Thyroid gland (tissue), 4 donors: Measurements from ENCODE around the gene FOSB. TPM values are rescaled to one million over a fixed set of nuclear protein-coding genes. Genes with fewer than 3 reads are reported as not detected.
A peak's percentile ranks its signal among the peaks of the same experiment; 100 is the strongest.

Experiments
- DNase-seq, 2 donors: peaks; one replicate each; pipeline ENCODE4 v3.0.0-alpha.2; 2019
- H3K27ac ChIP-seq, 3 donors: fragments of 200-600 bp; sonication (generic); 1 replicate in 2 of 3; 2 replicates in 1 of 3; pipeline ENCODE4 v1.5.1; 2016 to 2019; ENCODE audit warnings: mild to moderate bottlenecking in 1 of 3, moderate library complexity in 1 of 3
- H3K27me3 ChIP-seq: fragments of 200-600 bp; sonication (generic); one replicate; pipeline ENCODE4 v1.5.1; 2019
- H3K36me3 ChIP-seq, 2 donors: fragments of 200-600 bp; sonication (generic); one replicate each; pipeline ENCODE4 v1.5.1; 2016 to 2019
- H3K4me1 ChIP-seq, 2 donors: fragments of 200-600 bp; sonication (generic); one replicate each; pipeline ENCODE4 v1.5.1; 2017 to 2019
- H3K4me3 ChIP-seq, 3 donors: fragments of 200-600 bp; sonication (generic); replicated peaks in 1 of 3; 1 replicate in 2 of 3; 2 replicates in 1 of 3; pipeline ENCODE4 v1.5.1; 2016; ENCODE audit warnings: mild to moderate bottlenecking in 1 of 3
- H3K9me3 ChIP-seq: fragments of 200-600 bp; sonication (generic); one replicate; pipeline ENCODE4 v1.5.1; 2017
- CTCF ChIP-seq, 6 experiments: fragments of 200-600 bp in 3 of 6; fragments of 450-650 bp in 3 of 6; sonication (generic) in 3 of 6; IDR thresholded peaks; one replicate each; pipeline ENCODE4 v1.5.1; 2016 to 2019; ENCODE audit warnings: antibody characterized with exemption in 6 of 6, mild to moderate bottlenecking in 2 of 6, inconsistent platforms in 1 of 6, moderate library complexity in 1 of 6
- POLR2A ChIP-seq, 2 donors: fragments of 450-650 bp; IDR thresholded peaks; one replicate each; pipeline ENCODE4 v1.6.1; 2017; ENCODE audit warnings: antibody characterized with exemption in 2 of 2, mild to moderate bottlenecking in 2 of 2, moderate library complexity in 1 of 2
- whole genome bisulfite sequencing, 2 donors: methylation state at CpG; one replicate each; pipeline ENCODE4 v1.1.5; 2017; 5-methylcytosine and 5-hydroxymethylcytosine counted together
- intact Hi-C: fragments of 100-400 bp; cut with DNase I; formaldehyde crosslinking; loops from one replicate; pipeline ENCODE4 v1.15.1; 2023
- total RNA-seq, 4 donors: library from RNA; depleted of rRNA; stranded (reverse); fragments of >200 nt; gene quantifications; one replicate each; pipeline ENCODE4 v1.2.3, GENCODE V29; 2016

FOSB gene
- total RNA-seq, 4 donors from 2014 or later: 1.6 to 3.3 (median 2.4) TPM

GRCh38 chr19:45472563-45473366 is 5.0 kb downstream of the FOSB start:
- DNase-seq: peak; percentile 26 to 30
- intact Hi-C loops: no loop called here
- no peaks in the 10 kb centered on the region for H3K36me3 ChIP-seq
- peak overlapping the region in 1 of 3 donors; percentile 14 for H3K27ac ChIP-seq
- WGBS, 2 donors: 19 to 36% methylated on average over 31 to 41 of the region's 44 CpGs
- no peaks in the 10 kb centered on the region for H3K9me3 ChIP-seq
- TF ChIP-seq CTCF (IDR thresholded peaks at IDR 0.05): no peak
- no peak for TF ChIP-seq POLR2A (IDR thresholded peaks at IDR 0.05)
- peaks cover 18 to 44% of the 10 kb centered on the region in 2 donors for H3K4me1 ChIP-seq
- H3K4me3 ChIP-seq: peak overlapping the region in 1 of 3 donors; percentile 11
- H3K27me3 ChIP-seq: no peaks in the 10 kb centered on the region

GRCh38 chr19:45473367-45473681 is 5.5 kb downstream of the FOSB start:
- intact Hi-C loops: no loop called here
- DNase-seq: no peak
- peaks cover 13 to 43% of the 10 kb centered on the region in 2 donors for H3K4me1 ChIP-seq
- H3K9me3 ChIP-seq: no peaks in the 10 kb centered on the region
- TF ChIP-seq CTCF (IDR thresholded peaks at IDR 0.05) (no peak), POLR2A (IDR thresholded peaks at IDR 0.05) (no peak)
- no peaks in the 10 kb centered on the region for H3K27me3 ChIP-seq
- WGBS, 2 donors: 42 to 48% methylated on average over 5 of the region's 5 CpGs
- no peak overlapping the region for H3K4me3 ChIP-seq
- no peaks in the 10 kb centered on the region for H3K36me3 ChIP-seq
- H3K27ac ChIP-seq: no peak overlapping the region

- TF ChIP-seq CTCF (IDR thresholded peaks at IDR 0.05): no peak
- TF ChIP-seq POLR2A (IDR thresholded peaks at IDR 0.05): no peak
- no peak for DNase-seq
- peaks cover 9 to 38% of the 10 kb centered on the region in 2 donors for H3K4me1 ChIP-seq
Measured at GRCh38 chr19:45473682-45474605, 6.1 kb downstream of the FOSB start.

GRCh38 chr19:45474606-45475521 is 7.1 kb downstream of the FOSB start:
- Histone ChIP-seq H3K36me3 (no peaks in the 10 kb centered on the region), H3K27ac (no peak overlapping the region), H3K27me3 (no peaks in the 10 kb centered on the region), H3K4me3 (no peak overlapping the region), H3K9me3 (no peaks in the 10 kb centered on the region), H3K4me1 (peaks cover 8 to 37% of the 10 kb centered on the region in 2 donors)
- peak; percentile 35 to 38 for DNase-seq
- intact Hi-C loops: no loop called here
- no peak for TF ChIP-seq CTCF (IDR thresholded peaks at IDR 0.05)
- TF ChIP-seq POLR2A (IDR thresholded peaks at IDR 0.05): no peak
- 54 to 61% methylated on average over 28 of the region's 28 CpGs for WGBS, 2 donors

More at GRCh38 chr19:45473682-45474605, 6.1 kb downstream of the FOSB start:
- no peaks in the 10 kb centered on the region for H3K27me3 ChIP-seq
- 76 to 81% methylated on average over 27 of the region's 27 CpGs for WGBS, 2 donors
- H3K9me3 ChIP-seq: no peaks in the 10 kb centered on the region
- no peaks in the 10 kb centered on the region for H3K36me3 ChIP-seq
- no peak overlapping the region for H3K27ac ChIP-seq
- intact Hi-C loops: no loop called here
- H3K4me3 ChIP-seq: no peak overlapping the region
